HG03196 (cell line): ENCODE measurements around the gene CAMTA1.

Experiments
- ATAC-seq: cut with Tn5 transposase; IDR thresholded peaks from one replicate; pipeline ENCODE4 v1.9.1; 2021; ENCODE audit not compliant: unreplicated experiment

Gene CAMTA1

DNA sequence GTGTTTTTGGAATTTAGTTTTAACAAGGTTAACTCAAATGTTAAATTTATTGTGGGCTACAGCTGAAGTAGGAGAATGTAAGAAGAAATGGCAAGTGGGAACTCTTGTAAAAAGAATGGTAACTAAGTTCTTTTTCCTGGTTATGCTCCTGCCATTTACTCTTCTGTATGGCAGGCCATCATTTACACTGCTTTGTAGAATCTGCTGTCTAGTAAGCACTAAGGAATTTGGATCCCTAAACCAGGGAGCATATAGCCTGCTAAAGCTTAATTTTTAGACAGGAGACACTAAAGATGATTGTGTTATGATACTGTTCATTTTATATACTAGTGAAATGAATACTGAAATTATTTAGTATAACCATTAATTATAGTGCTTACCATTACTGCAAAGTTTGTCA, 85.3 kb downstream of the CAMTA1 start:
- no peak for ATAC-seq

DNA sequence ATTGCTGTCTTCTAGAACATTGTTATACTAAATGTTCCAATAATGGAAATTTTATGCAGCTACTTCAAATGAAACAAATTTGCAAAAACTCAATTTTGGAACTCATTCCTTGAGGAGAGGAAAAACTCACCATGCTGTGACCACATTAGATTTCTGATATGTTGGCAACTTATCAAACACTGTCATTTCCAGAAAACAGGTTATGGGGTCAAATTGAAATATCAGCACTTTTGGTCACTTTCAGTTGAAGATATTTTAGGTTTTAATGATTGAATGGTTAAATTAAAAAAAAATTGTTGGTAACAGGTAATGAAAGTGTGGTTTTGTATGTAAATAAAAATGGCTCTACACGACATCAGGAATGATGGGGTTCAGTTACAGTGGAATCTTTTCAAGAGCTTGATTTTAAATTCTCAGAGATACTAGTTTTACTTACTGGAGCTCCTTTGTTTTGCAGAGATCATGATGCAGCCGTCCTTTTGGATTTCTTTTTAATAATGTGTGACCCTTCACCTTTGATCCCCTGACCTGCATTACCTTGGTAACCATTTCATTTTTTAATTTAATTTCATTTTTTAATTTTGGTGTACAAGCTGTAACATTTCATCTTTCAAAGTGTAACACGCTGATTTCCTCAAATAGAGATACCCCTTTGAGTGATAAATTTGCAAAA, 86.2 kb downstream of the CAMTA1 start:
- no peak for ATAC-seq

DNA sequence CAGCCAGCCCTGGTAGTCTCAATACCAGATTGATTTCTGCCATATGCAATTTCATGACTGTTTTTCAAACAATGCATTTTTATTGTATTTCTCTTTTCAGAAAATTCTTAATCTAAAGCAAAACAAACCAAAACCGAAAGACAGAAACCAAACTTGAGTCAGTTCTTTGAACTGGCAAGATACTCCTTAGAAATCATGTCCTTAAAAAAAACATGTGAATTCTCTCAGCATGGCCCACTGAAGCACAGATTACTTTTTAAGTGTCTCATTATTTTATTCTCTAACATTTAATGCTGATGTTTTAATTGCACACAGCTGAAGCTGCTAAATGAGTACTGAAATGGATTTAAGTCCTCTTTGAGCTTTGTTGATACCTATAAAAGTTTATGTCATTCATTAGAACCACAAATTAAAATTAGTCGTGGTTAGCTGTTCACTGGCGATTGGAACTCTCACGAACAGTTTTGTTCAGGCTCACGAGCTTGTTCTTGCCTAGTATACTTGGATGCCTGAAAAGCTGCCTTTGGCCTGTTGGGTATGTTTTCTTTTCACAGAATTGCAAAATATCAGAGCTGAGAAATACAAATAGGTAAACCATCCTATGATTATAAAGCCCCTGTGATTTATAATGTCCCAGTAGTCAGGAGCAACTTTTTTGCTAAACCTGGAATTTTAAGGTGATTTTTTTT, 87.5 kb downstream of the CAMTA1 start:
- ATAC-seq, result no peak

DNA sequence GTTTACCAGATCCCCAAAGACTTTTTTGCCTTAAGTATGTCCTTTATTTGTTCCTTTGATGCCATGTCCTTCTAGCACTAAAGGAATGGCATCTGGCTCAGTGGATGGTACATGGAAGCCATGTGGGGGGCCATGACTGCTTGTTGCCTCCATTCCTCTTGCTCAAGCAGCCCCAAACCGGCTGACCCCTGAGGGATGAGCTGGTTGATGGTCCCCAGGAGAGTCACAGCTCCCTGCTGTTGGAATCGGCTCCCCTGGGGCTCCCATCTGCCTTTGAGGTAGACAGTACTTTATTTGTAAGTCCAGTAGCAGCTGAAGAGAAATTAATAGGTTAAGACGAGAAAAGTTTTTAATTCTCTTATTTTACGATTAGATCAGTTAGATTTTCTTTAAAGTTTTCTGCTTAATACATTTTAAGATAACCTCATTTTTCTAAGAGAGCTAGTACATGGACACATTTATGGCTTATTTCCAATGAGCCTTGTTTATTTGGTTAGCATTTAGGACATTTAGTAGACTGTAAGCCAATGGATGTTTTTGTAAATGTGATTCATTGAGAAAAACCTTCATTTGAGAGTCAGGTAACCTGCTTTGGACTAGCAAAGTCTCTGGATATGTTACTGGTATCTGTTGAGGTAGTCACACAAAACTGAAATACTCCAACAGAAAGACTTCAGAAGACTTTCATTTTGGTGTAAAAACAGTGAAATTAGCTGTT, 88.2 kb downstream of the CAMTA1 start:
- ATAC-seq, result no peak

DNA sequence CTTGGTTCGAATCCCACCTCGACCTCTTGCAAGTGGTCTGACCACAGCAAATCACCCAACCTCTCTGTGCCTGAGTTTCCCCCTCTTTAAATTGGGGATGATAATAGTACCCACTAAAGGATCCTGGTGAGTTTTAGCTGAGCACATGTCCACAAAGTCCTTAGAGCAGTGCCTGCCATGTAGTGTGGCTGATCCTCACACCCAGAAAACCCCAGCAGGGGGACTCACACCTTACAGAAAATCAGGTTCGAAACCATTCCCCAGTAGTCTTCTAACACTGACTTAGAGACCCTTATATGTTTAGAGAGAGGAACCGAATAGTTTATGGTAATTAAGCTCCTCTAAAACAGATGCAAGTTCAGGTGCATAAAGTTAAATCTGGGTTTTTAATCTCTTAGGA, 89.0 kb downstream of the CAMTA1 start:
- ATAC-seq, result no peak

DNA sequence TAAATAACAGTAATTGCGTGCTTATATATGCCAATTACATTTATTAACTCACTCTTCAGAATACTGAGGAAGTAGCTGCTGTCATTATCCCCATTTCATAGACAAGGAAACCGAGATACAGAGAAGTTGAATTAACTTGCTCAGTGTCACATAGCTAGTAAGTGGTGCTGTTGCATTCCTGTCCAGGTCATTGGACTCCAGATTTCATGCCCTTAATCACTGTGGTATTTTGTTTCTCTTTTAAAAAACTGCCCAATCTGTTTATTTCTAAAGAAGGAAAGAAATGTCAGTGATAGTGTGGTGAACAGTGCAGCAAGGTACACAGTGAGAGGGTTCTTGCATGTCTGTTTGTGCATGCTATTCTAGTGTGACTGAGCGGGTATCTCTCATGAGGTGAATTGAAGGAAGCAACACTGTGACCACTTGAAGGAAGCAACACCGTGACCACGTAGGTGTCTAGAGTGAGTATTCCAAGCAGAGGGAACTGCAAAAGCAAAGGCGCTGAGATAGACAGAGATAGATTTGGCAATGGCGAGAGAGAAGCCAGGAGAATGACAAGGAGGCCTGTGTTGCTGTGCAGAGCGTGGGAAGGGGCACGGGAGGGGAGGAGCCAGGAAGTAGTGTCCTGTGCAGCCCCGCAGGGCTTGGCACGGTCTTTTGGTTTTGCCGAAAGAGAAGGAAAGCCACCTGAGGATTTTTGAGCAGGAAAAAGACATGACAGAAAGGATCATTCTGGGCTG, 95.9 kb downstream of the CAMTA1 start:
- ATAC-seq, result no peak

DNA sequence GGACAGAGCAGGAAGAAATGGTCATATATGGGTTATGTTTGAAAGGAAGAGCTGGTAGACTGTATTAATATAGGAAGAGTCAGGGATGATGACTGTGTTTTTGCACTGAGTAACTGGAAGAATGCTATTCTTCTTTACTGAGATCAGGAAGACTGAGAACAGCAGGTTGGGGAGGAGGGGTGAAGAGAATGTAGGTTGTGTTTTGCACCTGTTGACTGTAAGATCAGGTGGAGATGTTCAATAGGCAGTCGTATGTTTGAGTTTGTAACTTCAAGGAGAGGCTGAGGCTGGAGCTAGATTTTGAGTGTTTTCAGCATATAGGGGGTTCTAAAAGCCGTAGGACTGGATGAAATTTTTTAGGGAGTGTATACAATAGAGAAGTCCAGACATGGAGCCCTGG, 97.2 kb downstream of the CAMTA1 start:
- no peak for ATAC-seq

DNA sequence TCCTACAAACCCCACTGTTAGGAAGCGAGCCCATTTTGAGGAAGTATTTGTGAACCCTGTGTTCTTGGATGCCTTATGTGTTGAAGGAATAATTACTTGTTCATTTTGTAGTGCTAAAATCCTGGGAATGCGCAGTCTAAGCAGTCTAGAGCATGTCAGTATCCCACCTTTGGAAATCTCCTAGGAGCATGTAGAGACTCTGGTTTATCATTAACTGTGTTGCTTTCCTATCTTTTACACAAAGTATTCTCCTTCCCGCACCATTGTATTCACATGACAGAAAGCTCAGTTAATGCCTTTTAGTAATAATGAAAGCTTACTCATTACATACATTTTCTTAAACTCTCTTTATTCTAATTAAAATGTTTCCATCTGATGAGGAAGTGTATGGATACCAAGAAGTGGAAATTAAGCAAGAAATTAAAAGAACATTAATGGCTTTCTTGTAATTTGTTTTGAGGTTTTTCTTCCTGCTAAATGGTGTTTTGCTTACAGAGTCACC, 99.4 kb downstream of the CAMTA1 start:
- no peak for ATAC-seq

DNA sequence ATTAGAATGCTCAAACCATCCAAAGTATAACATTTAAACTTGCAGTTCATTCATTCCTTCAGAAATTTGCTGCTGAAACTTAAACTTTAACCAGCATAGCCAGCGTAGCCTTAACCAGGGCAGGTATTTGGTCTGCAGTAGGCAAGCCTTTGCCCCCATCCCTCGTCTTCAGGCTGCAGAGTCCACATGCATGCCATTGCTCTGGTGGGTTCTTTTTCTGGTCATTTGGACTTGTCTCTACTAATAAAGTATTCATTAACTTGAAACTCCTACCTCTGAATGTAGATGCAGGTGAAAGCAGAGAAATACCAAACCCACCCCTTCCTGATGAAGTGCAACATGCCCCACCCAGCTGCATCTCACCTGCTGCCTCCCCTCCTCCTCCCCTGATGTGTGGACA, 100.2 kb downstream of the CAMTA1 start:
- ATAC-seq, result no peak

DNA sequence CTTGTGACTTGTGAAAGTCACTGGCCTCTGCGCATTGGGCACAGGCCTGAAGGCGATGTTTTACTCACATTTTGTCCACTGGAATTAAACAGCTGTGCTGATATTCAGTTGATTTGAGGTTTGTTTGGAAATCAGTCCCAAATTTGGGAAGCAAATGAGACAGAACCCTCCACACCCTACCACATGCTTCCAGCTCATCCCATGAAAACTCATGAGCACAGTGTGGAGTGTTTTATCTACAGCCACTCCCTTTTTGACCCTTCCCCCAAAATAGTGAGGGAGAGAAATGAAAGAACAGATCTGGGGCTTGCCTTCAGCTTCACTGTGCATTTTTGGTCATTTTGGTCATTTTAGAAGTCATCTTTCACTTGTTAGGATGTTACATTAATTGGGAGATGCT, 101.3 kb downstream of the CAMTA1 start:
- ATAC-seq, result no peak

DNA sequence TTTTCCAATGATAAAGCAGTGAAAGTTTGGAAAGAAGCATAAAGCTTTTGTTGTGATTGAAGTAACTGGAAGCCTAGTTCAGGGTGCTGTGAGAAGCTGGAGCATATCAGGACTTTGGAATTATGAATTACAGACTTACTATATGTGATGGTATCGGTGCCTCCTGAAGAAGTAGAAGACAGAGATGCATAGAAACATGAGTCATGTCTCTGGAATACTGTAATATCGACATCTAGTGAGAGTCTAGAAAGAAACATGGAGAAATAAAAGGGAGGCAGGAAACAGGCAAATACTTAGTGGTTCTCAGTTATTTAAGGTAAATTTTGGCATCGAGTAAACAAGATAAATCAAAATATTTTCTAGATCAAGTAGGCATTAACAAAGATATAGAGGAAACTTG, 103.0 kb downstream of the CAMTA1 start:
- ATAC-seq, result no peak

DNA sequence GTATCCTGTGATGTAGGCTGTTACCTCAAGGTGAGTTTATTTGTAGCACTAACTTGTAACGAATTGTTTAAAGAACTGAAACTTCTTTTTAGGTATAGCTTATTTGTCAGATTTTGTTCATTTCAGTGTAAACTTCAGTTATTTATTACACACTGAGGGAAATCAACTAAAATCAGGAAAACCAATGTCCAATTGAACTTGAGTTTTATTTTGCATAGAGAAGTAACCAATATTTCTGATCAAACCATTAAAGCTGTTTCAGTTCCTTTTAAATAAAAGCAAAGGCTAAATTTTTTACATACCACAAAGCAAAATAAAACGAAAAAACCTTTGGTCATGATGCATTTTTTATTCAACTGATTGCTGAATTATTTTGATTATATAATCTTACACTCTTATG, 103.6 kb downstream of the CAMTA1 start:
- no peak for ATAC-seq

DNA sequence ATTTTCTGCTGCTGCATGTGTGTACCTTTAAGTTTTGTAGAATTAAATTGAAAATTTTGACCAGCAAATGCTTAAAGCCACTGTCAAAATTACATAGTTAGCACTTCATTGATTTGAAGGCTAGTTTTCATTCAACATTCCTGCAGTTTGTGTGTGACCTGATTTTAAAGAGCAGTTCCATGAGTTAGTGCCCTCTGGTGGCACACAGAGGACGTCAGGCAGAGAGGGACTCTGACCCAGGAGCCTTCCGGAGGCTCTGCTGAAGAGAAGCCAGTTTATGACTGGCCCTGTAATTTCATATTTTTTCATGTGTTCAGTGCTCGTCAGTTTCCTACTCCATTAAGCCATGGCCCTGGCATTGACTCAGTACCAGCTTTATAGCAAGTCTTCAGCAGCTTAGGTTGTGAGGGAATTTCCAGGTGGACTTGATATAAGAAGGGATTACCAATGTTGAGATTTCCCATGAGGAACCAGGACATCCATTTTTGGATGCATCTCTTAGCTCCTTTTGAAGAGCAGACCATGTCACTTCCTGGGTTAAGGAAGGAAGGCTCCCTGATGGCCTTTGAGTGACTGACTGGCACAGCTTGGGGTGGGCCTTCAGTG, 104.7 kb downstream of the CAMTA1 start:
- ATAC-seq, result no peak

DNA sequence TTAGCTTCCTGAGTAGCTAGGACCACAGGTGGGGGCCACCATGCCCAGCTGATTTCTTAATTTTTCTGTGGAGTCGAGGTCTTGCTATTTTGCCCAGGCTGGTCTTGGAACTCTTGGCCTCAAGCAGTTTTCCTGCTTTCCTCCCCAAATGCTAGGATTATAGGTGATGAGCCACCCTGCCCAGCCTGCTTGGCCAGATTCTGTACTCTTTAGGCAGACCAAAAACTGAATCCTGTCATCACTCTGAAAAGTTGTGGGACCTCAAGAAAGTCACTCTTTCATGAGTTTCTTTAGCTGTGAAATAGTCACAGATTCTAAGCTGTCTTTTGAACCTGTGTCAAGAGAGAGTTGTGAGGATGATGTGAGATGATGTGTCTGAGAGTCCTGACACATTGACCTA, 105.4 kb downstream of the CAMTA1 start:
- no peak for ATAC-seq

DNA sequence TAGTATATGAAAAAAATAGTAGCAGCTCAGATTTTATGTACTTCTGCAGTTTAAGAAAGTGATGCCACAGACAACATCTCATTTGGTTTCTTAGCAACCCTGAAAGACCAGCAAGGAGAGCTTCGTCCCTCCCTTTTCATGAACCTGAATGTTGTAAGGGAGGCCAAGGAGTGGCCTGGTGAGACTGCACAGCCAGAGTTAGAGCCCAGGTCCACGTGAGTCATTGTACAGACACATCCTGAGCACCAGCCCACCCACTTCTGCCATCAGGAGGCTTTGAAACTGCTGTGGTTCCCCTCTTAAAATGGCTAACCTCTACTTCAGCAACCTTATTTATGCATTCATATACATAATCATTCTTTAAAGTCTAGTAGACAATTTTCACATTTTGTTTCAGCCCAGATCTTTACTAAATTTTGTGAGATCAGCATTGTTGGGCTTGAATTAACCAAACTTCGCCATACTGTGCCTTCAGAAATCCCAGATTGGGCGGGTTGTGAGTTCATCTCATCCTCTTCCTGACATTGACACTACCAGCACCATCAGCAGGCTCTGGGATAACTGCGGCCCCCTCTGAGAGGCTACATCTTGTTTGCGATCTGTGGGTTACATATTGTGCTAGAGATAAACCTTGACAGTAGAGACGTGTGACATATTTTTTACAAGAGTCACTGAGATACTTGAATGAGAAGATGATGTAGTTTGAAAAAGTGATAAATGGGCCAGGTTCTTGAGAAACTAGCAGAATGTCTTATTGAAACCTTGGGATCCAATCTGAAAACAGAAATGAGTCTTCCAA, 106.7 kb downstream of the CAMTA1 start:
- ATAC-seq, result no peak

DNA sequence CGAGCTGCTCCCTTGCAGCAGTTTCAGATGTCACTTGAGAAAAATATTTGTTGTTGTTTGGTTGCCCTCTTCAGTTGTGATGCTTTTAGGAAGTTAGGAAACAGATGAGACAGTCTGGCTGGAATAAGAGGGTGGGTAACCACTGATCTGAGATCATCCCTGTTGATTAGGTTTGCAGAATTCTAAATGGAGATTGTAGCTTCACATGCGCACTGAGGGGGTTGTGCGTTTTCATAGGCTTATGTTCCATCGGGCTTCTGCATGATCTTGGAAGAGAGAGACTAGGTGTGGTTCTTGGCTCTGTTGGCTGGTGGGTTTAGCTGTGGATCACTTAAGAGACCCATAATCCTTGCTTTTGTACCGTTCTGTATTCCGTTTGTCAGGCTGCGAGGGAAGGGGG, 108.1 kb downstream of the CAMTA1 start:
- no peak for ATAC-seq

DNA sequence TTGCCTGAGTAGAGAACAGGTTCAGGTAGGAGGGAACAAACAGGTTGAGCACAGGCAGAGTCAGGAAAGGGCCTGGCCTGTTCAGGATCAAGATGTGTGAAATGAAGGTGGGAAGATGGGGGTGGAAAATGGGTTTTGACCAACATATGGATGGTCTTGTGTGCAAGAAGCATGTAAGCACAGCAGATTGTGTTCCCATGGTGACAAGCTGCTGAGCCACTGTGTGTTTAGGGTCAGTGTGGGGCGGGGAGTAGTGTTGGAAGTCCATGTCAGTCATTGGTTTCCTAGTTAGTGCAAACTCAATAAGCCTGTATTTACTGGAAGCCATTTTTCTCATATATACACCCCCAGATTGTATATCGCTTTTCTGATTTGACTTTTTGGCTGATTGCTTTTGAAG, 111.9 kb downstream of the CAMTA1 start:
- no peak for ATAC-seq

DNA sequence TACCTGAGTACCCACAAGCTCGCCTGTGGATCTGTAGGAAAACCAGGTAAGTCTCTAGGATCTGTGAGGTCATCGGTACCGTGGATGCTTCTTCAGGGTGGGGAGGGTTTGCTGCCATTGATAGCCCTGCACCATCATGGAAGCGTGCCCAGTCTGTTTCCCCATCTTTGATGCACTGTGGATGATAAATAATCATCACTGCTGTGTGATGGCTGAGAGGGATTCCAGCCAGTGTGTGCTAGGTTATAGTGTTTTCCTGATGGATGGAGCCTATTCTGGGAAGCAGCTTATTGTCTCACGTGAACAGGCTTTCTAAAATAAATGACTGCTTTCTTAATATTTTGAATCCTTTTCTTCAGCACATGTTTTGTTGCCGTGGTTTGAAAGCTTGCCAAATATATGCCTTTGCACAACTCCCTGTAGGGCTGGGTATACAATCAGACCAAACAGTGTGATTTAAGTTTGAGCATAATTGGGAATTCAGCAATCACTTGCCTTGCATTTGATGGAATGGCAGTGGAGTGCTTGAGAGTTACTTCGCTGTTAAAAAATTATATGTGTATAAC, 113.8 kb downstream of the CAMTA1 start:
- no peak for ATAC-seq

DNA sequence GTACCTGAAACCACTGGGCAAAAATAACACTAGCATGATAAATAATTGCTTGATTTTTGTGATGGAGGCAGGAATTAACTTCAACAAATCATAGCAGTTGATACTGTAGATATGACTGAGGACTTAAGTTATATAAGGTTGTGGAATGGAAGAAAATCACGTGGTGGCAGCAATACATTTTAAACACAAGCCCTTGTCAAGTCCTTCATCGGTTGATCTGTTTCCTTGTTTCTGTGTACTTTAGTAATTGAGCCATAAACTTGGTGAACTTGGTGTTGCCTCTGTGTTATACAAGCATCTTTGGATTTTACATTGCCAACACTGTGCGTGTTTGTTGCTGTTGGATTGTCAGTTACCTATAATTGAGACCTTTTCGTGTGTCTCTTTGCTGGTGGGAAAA, 114.4 kb downstream of the CAMTA1 start:
- no peak for ATAC-seq

DNA sequence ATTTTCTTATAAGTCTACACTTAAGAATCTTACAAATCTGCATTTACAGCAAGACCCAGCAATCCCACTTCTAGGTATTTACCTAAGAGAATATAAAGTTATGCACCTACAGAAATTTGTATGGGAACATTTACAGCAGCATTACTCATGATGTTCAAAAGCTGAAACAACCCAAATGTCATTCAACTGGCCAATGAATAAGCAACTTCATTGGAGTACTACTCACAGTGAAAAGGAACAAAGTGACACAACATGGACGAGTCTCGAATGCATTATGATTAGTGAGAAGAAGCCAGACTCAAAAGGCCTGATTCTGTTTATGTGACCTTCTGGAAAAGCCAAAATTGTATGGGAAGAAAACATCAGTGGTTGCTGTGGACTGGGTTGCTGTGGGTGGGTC, 116.9 kb downstream of the CAMTA1 start:
- no peak for ATAC-seq
